HEK293 (cell line): Measurements from ENCODE around the gene RCOR3.

Experiments
- PBX3 ChIP-seq: sonication (generic); formaldehyde crosslinking; IDR thresholded peaks from 2 replicates; pipeline ENCODE4 v1.8.1; 2022; ENCODE audit warnings: mild to moderate bottlenecking, moderate library complexity, missing genetic modification reagents
- TCF7L2 ChIP-seq: IDR thresholded peaks from 2 replicates; pipeline ENCODE4 v1.6.1; 2011; ENCODE audit warnings: low read depth, mild to moderate bottlenecking, inconsistent platforms, low read length, moderate library complexity, borderline replicate concordance
- YY1 ChIP-seq: fragments of 450-650 bp; formaldehyde crosslinking; IDR thresholded peaks from 2 replicates; pipeline ENCODE4 v1.5.1; 2018; ENCODE audit warnings: missing biosample characterization, missing genetic modification characterization
- ZBTB11 ChIP-seq: fragments of 450-650 bp; formaldehyde crosslinking; conservative IDR thresholded peaks from 2 replicates; pipeline ENCODE4 v1.5.1; 2016; ENCODE audit warnings: low read depth, missing biosample characterization, missing genetic modification characterization

- TF ChIP-seq TCF7L2, result no peak
- no peak for TF ChIP-seq YY1 (tag by site-specific recombination)
- no peak for TF ChIP-seq PBX3
- no peak for TF ChIP-seq ZBTB11 (tag by site-specific recombination)
These were observed 84.4 kb downstream of the RCOR3 start for GRCh38 chr1:211343607-211344006.
